H1 (cell line): ENCODE data around the gene AP5S1. TPM values are rescaled to one million over a fixed set of nuclear protein-coding genes. Genes with fewer than 3 reads are reported as not detected.

Experiments
- HDAC2 ChIP-seq, 2 experiments: fragments of 300-600 bp in 1 of 2; sonication (generic) in 1 of 2; IDR thresholded peaks; 2 replicates each; pipeline ENCODE4 v1.6.1; 2011 to 2012; ENCODE audit warnings: low read depth in 2 of 2, low read length in 2 of 2, mild to moderate bottlenecking in 2 of 2, moderate library complexity in 2 of 2, borderline replicate concordance in 1 of 2, inconsistent platforms in 1 of 2
- TEAD4 ChIP-seq: IDR thresholded peaks from 2 replicates; pipeline ENCODE4 v1.6.1; 2012; ENCODE audit warnings: low read depth, low read length, inconsistent platforms, mixed read lengths
- polyA plus RNA-seq, 7 experiments: library from polyadenylated mRNA; depleted of rRNA in 3 of 7; stranded (reverse) in 5 of 7; unstranded in 2 of 7; fragments of >200 nt in 5 of 7; fragments of 200-250 nt in 2 of 7; gene quantifications; 1 replicate in 5 of 7; 2 replicates in 1 of 7; 4 replicates in 1 of 7; pipeline versions ENCODE4 v1.2.1 to v1.2.3, GENCODE V29; 2011 to 2013; ENCODE audit warnings: missing spikeins in 2 of 7, mixed read lengths in 2 of 7
- total RNA-seq: library from RNA; stranded (reverse); fragmentation: NEBNext Ultra II Directional; extraction: Animal tissue kit (Norgen Biotek cat#: 25700); gene quantifications from 2 replicates; pipeline ENCODE4 v1.2.1, GENCODE V29; 2021

The AP5S1 gene
- total and polyA plus RNA-seq, 2 of the 8 experiments (the other 6 are each of a cell fraction or from before 2014, with no cell fraction given), result 3.3 to 3.7 TPM

DNA sequence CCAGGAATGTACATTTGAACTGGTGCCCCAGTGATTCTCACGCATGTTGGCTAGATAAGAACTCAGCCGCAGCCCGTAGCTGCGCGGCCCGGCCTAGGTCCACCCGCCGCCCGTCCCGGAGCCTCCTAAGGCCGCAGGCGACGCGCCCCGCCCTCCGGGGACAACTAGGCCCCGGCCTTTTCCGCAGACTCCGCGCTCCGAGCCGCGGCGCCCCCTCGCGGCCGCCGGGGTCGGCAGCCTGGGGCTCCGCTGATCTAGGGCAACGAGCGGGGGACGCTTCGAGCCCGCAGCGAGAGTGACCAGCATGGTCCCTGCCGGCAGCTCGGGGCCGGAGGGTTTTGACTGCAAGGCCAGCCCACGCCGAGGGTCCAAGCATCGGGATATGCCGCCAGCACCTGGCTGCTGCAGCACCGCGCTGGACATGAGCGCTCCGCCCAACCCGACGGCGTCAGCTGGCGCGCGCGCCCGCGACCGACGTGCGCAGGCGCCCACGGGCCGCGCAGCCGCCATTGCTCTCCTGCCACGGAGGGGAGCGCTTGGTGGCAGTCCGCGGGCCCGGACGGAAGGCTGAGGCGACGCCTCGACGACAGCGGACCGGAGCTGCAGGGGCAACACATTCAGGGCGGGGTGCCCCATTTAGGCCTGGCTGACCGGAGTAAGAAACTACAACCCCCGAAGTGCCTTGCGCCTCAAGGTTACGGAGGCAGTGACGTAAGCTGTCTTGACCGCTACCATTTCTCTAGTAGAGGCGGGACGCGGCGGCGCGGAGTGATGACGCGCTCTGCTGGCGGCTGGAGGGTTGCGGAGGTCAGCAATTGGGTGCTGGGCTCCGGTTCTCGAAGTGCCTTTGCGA is at the start of gene AP5S1 (continued):
- no peak; the same call in 1 of the 2 replicates for TF ChIP-seq TEAD4
- TF ChIP-seq HDAC2 (IDR thresholded peaks at IDR 0.05; ENCODE audit: borderline replicate concordance in 1 of 2, low read depth in 2 of 2, low read length in 2 of 2), result peak; percentile 23 to 86; a peak in 2 of 4 replicates
